SU-DHL-6 (cell line): ENCODE data around the gene CDK16.

ENCODE experiments used
- EZH2phosphoT487 ChIP-seq: fragments of 200-600 bp; sonication (generic), shearing (Covaris generic); conservative IDR thresholded peaks from 2 replicates; pipeline ENCODE4 v1.6.1; 2018; ENCODE audit warnings: mild to moderate bottlenecking, antibody characterized with exemption, low read length, moderate library complexity, mixed read lengths
- TF ChIP-seq, protein P1 (sequence below): fragments of 200-600 bp; sonication (generic); IDR thresholded peaks from one replicate; pipeline ENCODE4 v1.5.1; 2017; ENCODE audit warnings: antibody characterized with exemption, mild to moderate bottlenecking, low read length, moderate library complexity; ENCODE audit not compliant: insufficient read depth, poor library complexity, severe bottlenecking

DNA sequence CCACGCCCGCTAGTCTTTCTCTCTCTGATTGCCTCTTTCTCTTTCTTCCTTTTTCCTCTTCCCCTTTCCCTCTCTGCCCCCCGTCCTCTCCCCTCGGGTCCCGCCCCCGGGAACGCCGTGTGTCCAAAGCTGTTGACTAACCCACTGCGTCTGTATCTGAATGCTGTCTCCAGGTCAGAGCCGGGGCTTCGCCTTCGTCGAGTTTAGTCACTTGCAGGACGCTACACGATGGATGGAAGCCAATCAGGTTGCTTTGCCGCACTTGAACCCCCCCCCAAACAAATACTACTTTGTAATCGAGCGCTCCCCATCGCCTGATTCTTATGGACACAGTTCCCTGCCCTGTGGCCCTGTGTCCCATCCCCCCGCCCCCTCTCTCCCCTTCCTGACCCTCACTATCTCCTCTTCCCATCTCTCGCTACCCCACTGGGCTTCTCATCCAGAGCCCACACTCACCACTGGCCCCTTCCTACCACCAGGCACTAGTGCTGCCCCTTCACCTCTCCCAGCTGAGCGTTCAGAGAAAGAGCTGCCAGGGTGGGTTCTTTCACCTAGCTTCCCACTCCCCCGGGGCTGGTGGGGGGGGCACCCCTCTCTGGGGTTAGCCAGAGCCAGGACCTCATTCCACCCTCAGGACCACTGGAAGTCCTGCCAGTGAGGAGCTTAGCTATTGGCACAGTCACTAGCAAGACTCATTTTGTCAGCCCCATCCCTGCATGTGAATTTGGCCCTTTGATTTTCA is 43.5 kb upstream of the CDK16 start:
- TF ChIP-seq, protein P1, sequence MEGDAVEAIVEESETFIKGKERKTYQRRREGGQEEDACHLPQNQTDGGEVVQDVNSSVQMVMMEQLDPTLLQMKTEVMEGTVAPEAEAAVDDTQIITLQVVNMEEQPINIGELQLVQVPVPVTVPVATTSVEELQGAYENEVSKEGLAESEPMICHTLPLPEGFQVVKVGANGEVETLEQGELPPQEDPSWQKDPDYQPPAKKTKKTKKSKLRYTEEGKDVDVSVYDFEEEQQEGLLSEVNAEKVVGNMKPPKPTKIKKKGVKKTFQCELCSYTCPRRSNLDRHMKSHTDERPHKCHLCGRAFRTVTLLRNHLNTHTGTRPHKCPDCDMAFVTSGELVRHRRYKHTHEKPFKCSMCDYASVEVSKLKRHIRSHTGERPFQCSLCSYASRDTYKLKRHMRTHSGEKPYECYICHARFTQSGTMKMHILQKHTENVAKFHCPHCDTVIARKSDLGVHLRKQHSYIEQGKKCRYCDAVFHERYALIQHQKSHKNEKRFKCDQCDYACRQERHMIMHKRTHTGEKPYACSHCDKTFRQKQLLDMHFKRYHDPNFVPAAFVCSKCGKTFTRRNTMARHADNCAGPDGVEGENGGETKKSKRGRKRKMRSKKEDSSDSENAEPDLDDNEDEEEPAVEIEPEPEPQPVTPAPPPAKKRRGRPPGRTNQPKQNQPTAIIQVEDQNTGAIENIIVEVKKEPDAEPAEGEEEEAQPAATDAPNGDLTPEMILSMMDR: no peak
- no peak for TF ChIP-seq EZH2phosphoT487
